CD4-positive, alpha-beta T cell treated with Interleukin-15 for 4 hours (primary cell): Measurements from ENCODE around the gene GNPDA1.

Source experiments
- DNase-seq: peaks from one replicate; pipeline ENCODE4 v3.0.0-alpha.2; 2020; ENCODE audit warnings: low spot score

GNPDA1 gene

GRCh38 chr5:141954194-141954593 lies 58.6 kb downstream of the GNPDA1 start:
- no peak for DNase-seq

- no peak for DNase-seq
These were observed 60.8 kb downstream of the GNPDA1 start for GRCh38 chr5:141952020-141952419.

GRCh38 chr5:141951332-141951781 lies 61.5 kb downstream of the GNPDA1 start:
- no peak for DNase-seq
